ENCODE results near the gene CLNK. TPM values are rescaled to one million over a fixed set of nuclear protein-coding genes. Genes with fewer than 3 reads are reported as not detected.

Gene CLNK
- total and polyA plus RNA-seq, 2 experiments from 2014 or later, result not detected

DNA sequence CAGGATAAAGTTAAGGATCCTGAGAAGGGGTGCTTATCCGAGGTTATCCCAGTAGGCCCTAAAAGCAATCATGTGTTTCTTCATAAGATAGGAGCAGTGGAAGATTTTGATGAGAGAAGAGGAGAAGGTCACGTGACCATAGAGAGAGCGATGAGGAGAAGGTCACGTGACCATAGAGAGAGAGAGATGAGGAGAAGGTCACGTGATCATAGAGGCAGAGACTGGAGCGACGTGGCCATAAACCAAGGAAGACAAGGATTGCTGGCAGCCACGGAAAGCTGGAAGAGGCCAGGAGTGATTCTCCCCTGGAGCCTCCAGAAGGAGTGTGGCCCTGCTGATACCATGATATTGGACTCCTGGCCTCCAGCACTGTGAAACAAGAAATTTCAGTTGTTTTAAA is 188.9 kb downstream of the CLNK start:
- TF ChIP-seq EZH2phosphoT487 (IDR thresholded peaks at IDR 0.05; ENCODE audit: insufficient read depth, low read depth) (no peak), EZH2 (IDR thresholded peaks at IDR 0.05; ENCODE audit: insufficient read depth, poor library complexity, severe bottlenecking) (no peak)
- in situ Hi-C loops (cut with MboI), result no loop called here
- no peak overlapping the region for H3K4me2 ChIP-seq (ENCODE audit: unreplicated experiment)
- no peak overlapping the region for H3K4me3 ChIP-seq
- no peaks in the 10 kb centered on the region; the same call in 1 of the 2 replicates for H3K27me3 ChIP-seq (replicated peaks; ENCODE audit: insufficient read depth)
- H3K27ac ChIP-seq, result no peak overlapping the region
- H2AFZ ChIP-seq, result no peak overlapping the region
- H3K9me3 ChIP-seq (ENCODE audit: low read depth), result no peaks in the 10 kb centered on the region
- H3F3A ChIP-seq (ENCODE audit: insufficient read depth), result no peaks in the 10 kb centered on the region
- WGBS, 2 experiments (ENCODE audit: low coverage in 1 of 2, low lambda C conversion rate in 2 of 2, missing lambda C conversion rate in 2 of 2), result 30 to 35% methylated on average over 8 of the region's 8 CpGs
- no peaks in the 10 kb centered on the region for H3K4me1 ChIP-seq (ENCODE audit: insufficient read depth)
- DNase-seq, result no peak
- H3K79me2 ChIP-seq (ENCODE audit: insufficient read depth), result no peaks in the 10 kb centered on the region
- H3K9ac ChIP-seq, result no peak overlapping the region
- no peaks in the 10 kb centered on the region for H3K9me2 ChIP-seq (ENCODE audit: insufficient read depth)
- no peaks in the 10 kb centered on the region for H3K36me3 ChIP-seq (ENCODE audit: low read depth)
- no peaks in the 10 kb centered on the region for H4K20me1 ChIP-seq (ENCODE audit: insufficient read depth)

DNA sequence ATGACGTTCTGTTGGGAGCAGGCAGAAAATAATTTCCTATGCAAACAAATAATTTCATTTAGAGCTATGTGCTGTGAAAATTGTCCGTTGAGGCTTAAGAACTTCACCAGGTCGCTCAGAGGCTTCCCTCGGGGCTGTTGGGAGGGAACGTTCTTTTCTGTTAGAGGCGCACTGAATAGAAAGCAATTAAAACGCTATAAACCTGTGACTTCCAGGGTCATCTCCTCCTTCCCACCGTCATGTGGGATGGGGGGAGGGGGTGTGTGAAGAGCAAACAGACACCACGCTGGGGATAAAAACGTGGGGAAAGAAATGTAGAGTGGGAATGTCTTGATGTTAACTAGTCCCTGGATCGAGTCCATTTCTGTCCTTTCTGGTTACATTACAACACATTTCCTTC is 192.1 kb downstream of the CLNK start:
- Histone ChIP-seq H2AFZ (no peak overlapping the region), H3K27ac (no peak overlapping the region), H3K27me3 (replicated peaks; ENCODE audit: insufficient read depth) (no peaks in the 10 kb centered on the region; the same call in 1 of the 2 replicates), H3F3A (ENCODE audit: insufficient read depth) (no peaks in the 10 kb centered on the region), H3K9me2 (ENCODE audit: insufficient read depth) (no peaks in the 10 kb centered on the region), H3K9ac (no peak overlapping the region), H3K4me2 (ENCODE audit: unreplicated experiment) (no peak overlapping the region), H3K79me2 (ENCODE audit: insufficient read depth) (no peaks in the 10 kb centered on the region), H3K4me3 (no peak overlapping the region), H3K4me1 (ENCODE audit: insufficient read depth) (no peaks in the 10 kb centered on the region), H3K9me3 (ENCODE audit: low read depth) (no peaks in the 10 kb centered on the region), H3K36me3 (ENCODE audit: low read depth) (no peaks in the 10 kb centered on the region), H4K20me1 (ENCODE audit: insufficient read depth) (no peaks in the 10 kb centered on the region)
- no peak for DNase-seq
- in situ Hi-C loops (cut with MboI), result no loop called here
- 47 to 49% methylated on average over 11 of the region's 11 CpGs for WGBS, 2 experiments (ENCODE audit: low coverage in 1 of 2, low lambda C conversion rate in 2 of 2, missing lambda C conversion rate in 2 of 2)
- TF ChIP-seq EZH2 (IDR thresholded peaks at IDR 0.05; ENCODE audit: insufficient read depth, poor library complexity, severe bottlenecking) (no peak), EZH2phosphoT487 (IDR thresholded peaks at IDR 0.05; ENCODE audit: insufficient read depth, low read depth) (no peak)

DNA sequence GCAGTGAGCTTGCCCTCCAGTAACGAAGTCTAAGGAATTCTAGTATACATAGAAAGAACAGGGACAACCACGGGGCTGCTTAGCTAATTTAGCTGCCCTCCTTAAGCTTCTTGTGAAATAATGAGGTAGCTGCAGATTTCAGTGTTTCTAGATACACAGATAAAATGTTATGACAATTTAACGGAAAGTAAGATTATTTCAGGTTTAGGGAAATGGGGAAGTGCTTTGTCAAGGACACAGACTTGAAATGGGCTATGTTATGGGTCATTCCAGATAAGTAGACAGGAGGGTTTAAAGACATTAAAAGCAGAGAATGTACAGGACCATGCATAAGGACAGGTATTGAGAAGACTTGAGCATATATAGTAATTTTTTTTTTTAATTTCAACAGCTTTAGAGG is 193.2 kb downstream of the CLNK start:
- H3K4me2 ChIP-seq (ENCODE audit: unreplicated experiment), result no peak overlapping the region
- H3K4me3 ChIP-seq, result no peak overlapping the region
- DNase-seq, result no peak
- in situ Hi-C loops (cut with MboI), result no loop called here
- no peaks in the 10 kb centered on the region for H3K9me2 ChIP-seq (ENCODE audit: insufficient read depth)
- no peaks in the 10 kb centered on the region for H4K20me1 ChIP-seq (ENCODE audit: insufficient read depth)
- H3K79me2 ChIP-seq (ENCODE audit: insufficient read depth), result no peaks in the 10 kb centered on the region
- no peak for TF ChIP-seq EZH2 (IDR thresholded peaks at IDR 0.05; ENCODE audit: insufficient read depth, poor library complexity, severe bottlenecking)
- no peak for TF ChIP-seq EZH2phosphoT487 (IDR thresholded peaks at IDR 0.05; ENCODE audit: insufficient read depth, low read depth)
- 40 to 43% methylated on average over 3 of the region's 3 CpGs for WGBS, 2 experiments (ENCODE audit: low coverage in 1 of 2, low lambda C conversion rate in 2 of 2, missing lambda C conversion rate in 2 of 2)
- H3K27me3 ChIP-seq (replicated peaks; ENCODE audit: insufficient read depth), result no peaks in the 10 kb centered on the region
- H3K9ac ChIP-seq, result no peak overlapping the region
- H3F3A ChIP-seq (ENCODE audit: insufficient read depth), result no peaks in the 10 kb centered on the region
- H2AFZ ChIP-seq, result no peak overlapping the region
- no peaks in the 10 kb centered on the region for H3K9me3 ChIP-seq (ENCODE audit: low read depth)
- no peak overlapping the region for H3K27ac ChIP-seq
- no peaks in the 10 kb centered on the region for H3K4me1 ChIP-seq (ENCODE audit: insufficient read depth)
- H3K36me3 ChIP-seq (ENCODE audit: low read depth), result no peaks in the 10 kb centered on the region

DNA sequence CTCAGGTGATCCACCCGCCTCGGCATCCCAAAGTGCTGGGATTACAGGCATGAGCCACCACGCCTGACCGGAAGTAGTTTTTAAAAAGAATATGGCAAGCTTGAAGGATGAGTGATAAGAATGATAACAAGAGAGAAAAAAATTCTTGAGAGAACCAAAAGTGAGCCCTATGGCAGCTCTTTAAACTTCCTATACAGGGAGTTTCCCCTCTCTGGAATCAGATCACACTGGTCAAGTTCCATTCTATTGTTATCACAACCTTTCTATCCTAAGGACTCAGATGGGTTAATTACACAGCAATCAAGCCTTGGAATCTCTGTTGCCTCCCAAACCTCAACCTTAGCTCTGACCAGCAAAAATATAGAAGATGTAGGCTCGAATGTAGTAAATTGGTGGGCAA is 193.6 kb downstream of the CLNK start:
- Histone ChIP-seq H3K9ac (no peak overlapping the region), H3K9me3 (ENCODE audit: low read depth) (no peaks in the 10 kb centered on the region), H3K36me3 (ENCODE audit: low read depth) (no peaks in the 10 kb centered on the region), H2AFZ (no peak overlapping the region), H3K27me3 (replicated peaks; ENCODE audit: insufficient read depth) (no peaks in the 10 kb centered on the region), H3K4me3 (no peak overlapping the region), H3K27ac (no peak overlapping the region), H4K20me1 (ENCODE audit: insufficient read depth) (no peaks in the 10 kb centered on the region), H3K79me2 (ENCODE audit: insufficient read depth) (no peaks in the 10 kb centered on the region), H3K9me2 (ENCODE audit: insufficient read depth) (no peaks in the 10 kb centered on the region), H3K4me1 (ENCODE audit: insufficient read depth) (no peaks in the 10 kb centered on the region), H3F3A (ENCODE audit: insufficient read depth) (no peaks in the 10 kb centered on the region), H3K4me2 (ENCODE audit: unreplicated experiment) (no peak overlapping the region)
- TF ChIP-seq EZH2 (IDR thresholded peaks at IDR 0.05; ENCODE audit: insufficient read depth, poor library complexity, severe bottlenecking), result no peak
- TF ChIP-seq EZH2phosphoT487 (IDR thresholded peaks at IDR 0.05; ENCODE audit: insufficient read depth, low read depth), result no peak
- in situ Hi-C loops (cut with MboI), result no loop called here
- 60 to 66% methylated on average over 5 of the region's 5 CpGs for WGBS, 2 experiments (ENCODE audit: low coverage in 1 of 2, low lambda C conversion rate in 2 of 2, missing lambda C conversion rate in 2 of 2)
- no peak for DNase-seq

DNA sequence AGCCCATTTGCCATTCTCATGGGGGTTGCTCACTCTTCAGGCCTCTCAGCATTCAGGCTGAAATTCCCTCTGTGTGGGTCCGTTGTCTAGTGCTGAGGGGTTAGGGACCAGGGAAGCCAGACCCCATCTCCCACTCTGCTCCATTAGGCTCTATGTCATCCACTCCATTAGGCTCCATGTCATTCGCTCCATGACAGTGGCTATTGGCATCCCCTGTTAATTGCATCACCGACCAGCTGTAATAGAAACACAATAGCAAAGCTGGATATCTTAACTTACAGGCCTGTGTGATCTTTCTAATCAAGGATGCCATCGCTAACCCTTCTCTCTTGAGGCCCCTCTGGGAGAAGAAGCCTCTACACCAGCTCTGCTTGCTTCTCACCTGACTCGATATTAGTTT is 201.7 kb downstream of the CLNK start:
- Histone ChIP-seq H3K27ac (no peak overlapping the region), H3K79me2 (ENCODE audit: insufficient read depth) (no peaks in the 10 kb centered on the region), H3K4me2 (ENCODE audit: unreplicated experiment) (no peak overlapping the region), H3K9me2 (ENCODE audit: insufficient read depth) (no peaks in the 10 kb centered on the region), H3K4me1 (ENCODE audit: insufficient read depth) (no peaks in the 10 kb centered on the region), H3K9me3 (ENCODE audit: low read depth) (no peaks in the 10 kb centered on the region), H3K36me3 (ENCODE audit: low read depth) (no peaks in the 10 kb centered on the region), H3K27me3 (replicated peaks; ENCODE audit: insufficient read depth) (no peaks in the 10 kb centered on the region), H3K4me3 (no peak overlapping the region), H3F3A (ENCODE audit: insufficient read depth) (no peaks in the 10 kb centered on the region), H4K20me1 (ENCODE audit: insufficient read depth) (no peaks in the 10 kb centered on the region), H2AFZ (no peak overlapping the region), H3K9ac (no peak overlapping the region)
- TF ChIP-seq EZH2phosphoT487 (IDR thresholded peaks at IDR 0.05; ENCODE audit: insufficient read depth, low read depth), result no peak
- TF ChIP-seq EZH2 (IDR thresholded peaks at IDR 0.05; ENCODE audit: insufficient read depth, poor library complexity, severe bottlenecking), result no peak
- 43 to 45% methylated on average over 5 of the region's 5 CpGs for WGBS, 2 experiments (ENCODE audit: low coverage in 1 of 2, low lambda C conversion rate in 2 of 2, missing lambda C conversion rate in 2 of 2)
- no peak for DNase-seq
- in situ Hi-C loops (cut with MboI), result no loop called here

All from GM23248 (cell line).